Mesothelial cell of epicardium (in vitro differentiated cells): ENCODE measurements around the gene MSGN1. TPM values are rescaled to one million over a fixed set of nuclear protein-coding genes. Genes with fewer than 3 reads are reported as not detected.

Experiments
- DNase-seq, 2 experiments: peaks; one replicate each; pipeline ENCODE4 v3.0.0; 2021; ENCODE audit warnings: low spot score in 2 of 2; ENCODE audit not compliant: unreplicated experiment in 2 of 2
- H3K27ac Mint-ChIP-seq: 2 replicates; pipeline ENCODE4 v1.8.0; 2021; ENCODE audit warnings: mixed read lengths
- H3K27me3 Mint-ChIP-seq: 2 replicates; pipeline ENCODE4 v1.8.0; 2021; ENCODE audit warnings: low read depth, mixed read lengths
- H3K36me3 Mint-ChIP-seq: 2 replicates; pipeline ENCODE4 v1.8.0; 2021; ENCODE audit warnings: mixed read lengths
- H3K4me1 Mint-ChIP-seq: 2 replicates; pipeline ENCODE4 v1.8.0; 2021; ENCODE audit warnings: mixed read lengths
- H3K4me3 Mint-ChIP-seq: 2 replicates; pipeline ENCODE4 v1.8.0; 2021; ENCODE audit warnings: mild to moderate bottlenecking, moderate library complexity, mixed read lengths
- H3K9me3 Mint-ChIP-seq: 2 replicates; pipeline ENCODE4 v1.8.0; 2021; ENCODE audit warnings: mixed read lengths
- CTCF ChIP-seq: fragments of 200-600 bp; sonication (generic); IDR thresholded peaks from one replicate; pipeline ENCODE4 v1.5.0; 2021; ENCODE audit warnings: antibody characterized with exemption; ENCODE audit not compliant: unreplicated experiment
- total RNA-seq: library from RNA; stranded (reverse); gene quantifications from 3 replicates; pipeline ENCODE4 v1.2.1, GENCODE V29; 2021

The MSGN1 gene
- total RNA-seq, 1 donor from 2014 or later = not detected

- peaks cover 13% of the 10 kb centered on the region for H3K27me3 Mint-ChIP-seq
- no peak for TF ChIP-seq CTCF
- no peaks in the 10 kb centered on the region for H3K9me3 Mint-ChIP-seq
- H3K4me1 Mint-ChIP-seq = peaks cover 27% of the 10 kb centered on the region
- no peak overlapping the region for H3K4me3 Mint-ChIP-seq
- no peak overlapping the region for H3K27ac Mint-ChIP-seq
- DNase-seq = no peak
- H3K36me3 Mint-ChIP-seq = no peaks in the 10 kb centered on the region
Observed at GRCh38 chr2:17792515-17792914, 23.7 kb upstream of the MSGN1 start.

- DNase-seq = no peak
- no peak overlapping the region for H3K27ac Mint-ChIP-seq
- H3K36me3 Mint-ChIP-seq = no peaks in the 10 kb centered on the region
- peaks cover 22% of the 10 kb centered on the region for H3K4me1 Mint-ChIP-seq
- no peak for TF ChIP-seq CTCF
- H3K9me3 Mint-ChIP-seq = no peaks in the 10 kb centered on the region
- no peak overlapping the region for H3K4me3 Mint-ChIP-seq
- H3K27me3 Mint-ChIP-seq = peaks cover 15% of the 10 kb centered on the region
Observed at GRCh38 chr2:17793296-17793695, 23.0 kb upstream of the MSGN1 start.

- no peak overlapping the region for H3K27ac Mint-ChIP-seq
- no peaks in the 10 kb centered on the region for H3K36me3 Mint-ChIP-seq
- H3K4me1 Mint-ChIP-seq = peaks cover 18% of the 10 kb centered on the region
- no peaks in the 10 kb centered on the region for H3K9me3 Mint-ChIP-seq
- no peak overlapping the region for H3K4me3 Mint-ChIP-seq
- DNase-seq = no peak
- no peak for TF ChIP-seq CTCF
- H3K27me3 Mint-ChIP-seq = peaks cover 20% of the 10 kb centered on the region
Observed at GRCh38 chr2:17793803-17794354, 22.4 kb upstream of the MSGN1 start.

- Mint-ChIP-seq H3K9me3 (no peaks in the 10 kb centered on the region), H3K36me3 (no peaks in the 10 kb centered on the region), H3K27ac (no peak overlapping the region), H3K4me1 (peaks cover 18% of the 10 kb centered on the region), H3K4me3 (no peak overlapping the region), H3K27me3 (peaks cover 26% of the 10 kb centered on the region)
- no peak for DNase-seq
- no peak for TF ChIP-seq CTCF
Observed at GRCh38 chr2:17795309-17795708, 21.0 kb upstream of the MSGN1 start.

DNA sequence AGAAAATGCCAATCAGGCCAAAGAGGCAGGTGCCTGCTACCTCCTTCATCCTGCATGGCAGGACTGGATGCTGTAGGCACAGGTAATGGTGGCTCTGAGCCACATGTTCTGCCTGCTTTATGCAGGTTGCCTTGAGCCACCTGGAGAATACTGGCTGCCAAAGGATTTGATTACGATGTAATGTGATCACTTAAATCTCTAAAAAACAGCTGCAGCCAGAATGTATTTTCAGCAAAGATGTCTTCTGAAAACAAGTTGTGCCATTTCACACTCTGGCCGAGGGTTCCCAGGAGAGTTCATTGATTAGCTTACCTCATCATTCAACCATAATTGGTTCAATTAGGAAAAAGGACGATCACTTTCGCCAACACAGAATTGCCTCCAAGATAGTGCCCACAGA is 17.9 kb upstream of the MSGN1 start:
- H3K36me3 Mint-ChIP-seq = no peaks in the 10 kb centered on the region
- no peak for TF ChIP-seq CTCF

More for the DNA sequence above, 17.9 kb upstream of the MSGN1 start:
- no peak for DNase-seq
- H3K27ac Mint-ChIP-seq = no peak overlapping the region
- H3K4me3 Mint-ChIP-seq = no peak overlapping the region
- H3K9me3 Mint-ChIP-seq = no peaks in the 10 kb centered on the region
- peaks cover 21% of the 10 kb centered on the region for H3K27me3 Mint-ChIP-seq
- peaks cover 13% of the 10 kb centered on the region for H3K4me1 Mint-ChIP-seq
